B cell (primary cell): ENCODE measurements around the gene GPC5.

Experiments used
- CTCF ChIP-seq: fragments of 200-600 bp; IDR thresholded peaks from one replicate; pipeline ENCODE4 v1.8.0; 2022; ENCODE audit warnings: antibody characterized with exemption, mild to moderate bottlenecking
- EZH2 ChIP-seq: IDR thresholded peaks from 2 replicates; pipeline ENCODE4 v1.6.1; 2012; ENCODE audit warnings: borderline replicate concordance, low read depth, mild to moderate bottlenecking, moderate library complexity, low read length; ENCODE audit not compliant: insufficient read depth, poor library complexity, severe bottlenecking

GRCh38 chr13:91369441-91369831, 29.0 kb upstream of the GPC5 start:
- TF ChIP-seq CTCF (no peak), EZH2 (no peak)
